OCI-LY1 (cell line): ENCODE data around the gene ANXA2R.

Experiments
- CTCF ChIP-seq: fragments of 200-600 bp; sonication (generic), shearing (Covaris generic); IDR thresholded peaks from 2 replicates; pipeline ENCODE4 v1.5.1; 2017; ENCODE audit warnings: mild to moderate bottlenecking, antibody characterized with exemption, low read length, moderate library complexity, mixed read lengths
- EZH2 ChIP-seq: fragments of 200-600 bp; sonication (generic), shearing (Covaris generic); IDR thresholded peaks from 2 replicates; pipeline ENCODE4 v1.8.0; 2017; ENCODE audit warnings: borderline replicate concordance, mixed run types, mild to moderate bottlenecking, antibody characterized with exemption, low read length, moderate library complexity, mixed read lengths

- TF ChIP-seq CTCF: no peak
- TF ChIP-seq EZH2: no peak
Measured at GRCh38 chr5:43021151-43021550, 19.0 kb downstream of the ANXA2R start.
